ENCODE data around the gene ENTHD1.
A peak's percentile ranks its signal among the peaks of the same experiment; 100 is the strongest.
"Not testable (repeated sequence)": the region's sequence is repeated elsewhere in the genome, so short reads cannot be mapped to it uniquely, and the experiment has no call there.

Gene ENTHD1

GRCh38 chr22:39851606-39852315, 41.8 kb downstream of the ENTHD1 start:
- DNase-seq (ENCODE audit: low spot score): no peak

- no peak for DNase-seq (ENCODE audit: low spot score)
Observed at GRCh38 chr22:39847477-39847876, 46.1 kb downstream of the ENTHD1 start.

- DNase-seq (ENCODE audit: low spot score): not testable (repeated sequence)
Observed at GRCh38 chr22:39846539-39846938, 47.0 kb downstream of the ENTHD1 start.

GRCh38 chr22:39845529-39845928, 48.0 kb downstream of the ENTHD1 start:
- no peak for DNase-seq (ENCODE audit: low spot score)

GRCh38 chr22:39839917-39840510, 53.5 kb downstream of the ENTHD1 start:
- no peak for DNase-seq (ENCODE audit: low spot score)

GRCh38 chr22:39839204-39839603, 54.4 kb downstream of the ENTHD1 start:
- no peak for DNase-seq (ENCODE audit: low spot score)

GRCh38 chr22:39833610-39834009, 60.0 kb downstream of the ENTHD1 start:
- no peak for DNase-seq (ENCODE audit: low spot score)

GRCh38 chr22:39833093-39833492, 60.5 kb downstream of the ENTHD1 start:
- DNase-seq (ENCODE audit: low spot score): no peak

- DNase-seq (ENCODE audit: low spot score): no peak
Observed at GRCh38 chr22:39832627-39833074, 60.9 kb downstream of the ENTHD1 start.

GRCh38 chr22:39825661-39826102, 67.9 kb downstream of the ENTHD1 start:
- no peak for DNase-seq (ENCODE audit: low spot score)

GRCh38 chr22:39821008-39821407, 72.6 kb downstream of the ENTHD1 start:
- no peak for DNase-seq (ENCODE audit: low spot score)

GRCh38 chr22:39820256-39820655, 73.3 kb downstream of the ENTHD1 start:
- DNase-seq (ENCODE audit: low spot score): no peak

GRCh38 chr22:39819429-39819828, 74.1 kb downstream of the ENTHD1 start:
- DNase-seq (ENCODE audit: low spot score): no peak

GRCh38 chr22:39818094-39818493, 75.5 kb downstream of the ENTHD1 start:
- DNase-seq (ENCODE audit: low spot score): no peak

- DNase-seq (ENCODE audit: low spot score): no peak
Observed at GRCh38 chr22:39815932-39816331, 77.6 kb downstream of the ENTHD1 start.

- DNase-seq (ENCODE audit: low spot score): no peak
Observed at GRCh38 chr22:39814899-39815298, 78.7 kb downstream of the ENTHD1 start.

- DNase-seq (ENCODE audit: low spot score): no peak
Observed at GRCh38 chr22:39809772-39810557, 83.6 kb downstream of the ENTHD1 start.

GRCh38 chr22:39808081-39808480, 85.5 kb downstream of the ENTHD1 start:
- DNase-seq (ENCODE audit: low spot score): peak; percentile 0

GRCh38 chr22:39806109-39806508, 87.5 kb downstream of the ENTHD1 start:
- DNase-seq (ENCODE audit: low spot score): no peak

- no peak for DNase-seq (ENCODE audit: low spot score)
Observed at GRCh38 chr22:39805117-39805516, 88.4 kb downstream of the ENTHD1 start.

- no peak for DNase-seq (ENCODE audit: low spot score)
Observed at GRCh38 chr22:39802682-39803081, 90.9 kb downstream of the ENTHD1 start.

GRCh38 chr22:39800790-39801520, 92.6 kb downstream of the ENTHD1 start:
- no peak for DNase-seq (ENCODE audit: low spot score)
